Neuronal stem cell (in vitro differentiated cells): ENCODE results near the gene PIMREG.

Source experiments
- DNase-seq: peaks from one replicate; pipeline ENCODE4 v3.0.0-alpha.2; 2013; ENCODE audit warnings: low spot score
- H2AFZ ChIP-seq: one replicate; pipeline ENCODE4 v1.6.1; 2013; ENCODE audit warnings: mild to moderate bottlenecking, low read length, inconsistent platforms
- H2AK5ac ChIP-seq: 2 replicates; pipeline ENCODE4 v1.6.1; 2013; ENCODE audit warnings: low read depth, mild to moderate bottlenecking, inconsistent platforms, low read length, moderate library complexity, mixed read lengths
- H2BK120ac ChIP-seq: 2 replicates; pipeline ENCODE4 v1.6.1; 2013; ENCODE audit warnings: low read depth, mild to moderate bottlenecking, inconsistent platforms, low read length, moderate library complexity, mixed read lengths
- H2BK12ac ChIP-seq: one replicate; pipeline ENCODE4 v1.6.1; 2013; ENCODE audit warnings: low read length, inconsistent platforms
- H2BK15ac ChIP-seq: 2 replicates; pipeline ENCODE4 v1.6.1; 2013; ENCODE audit warnings: mild to moderate bottlenecking, low read length, inconsistent platforms, mixed read lengths
- H2BK5ac ChIP-seq: one replicate; pipeline ENCODE4 v1.6.1; 2013; ENCODE audit warnings: inconsistent platforms, mild to moderate bottlenecking, low read length, moderate library complexity
- H3K14ac ChIP-seq: one replicate; pipeline ENCODE4 v1.6.1; 2013; ENCODE audit warnings: low read length, inconsistent platforms
- H3K18ac ChIP-seq: 2 replicates; pipeline ENCODE4 v1.6.1; 2013; ENCODE audit warnings: low read length, inconsistent platforms
- H3K23ac ChIP-seq: 2 replicates; pipeline ENCODE4 v1.6.1; 2013; ENCODE audit warnings: low read depth, mild to moderate bottlenecking, mixed read lengths, low read length, inconsistent platforms; ENCODE audit not compliant: poor library complexity
- H3K27ac ChIP-seq: replicated peaks from 3 replicates; pipeline ENCODE4 v1.5.1; 2013; ENCODE audit warnings: low read length, inconsistent platforms
- H3K27me3 ChIP-seq, 3 experiments: 2 replicates each; pipeline ENCODE4 v1.6.1; 2013; ENCODE audit warnings: low read length in 3 of 3, mild to moderate bottlenecking in 2 of 3, inconsistent platforms in 1 of 3, low read depth in 1 of 3, mixed read lengths in 1 of 3, moderate library complexity in 1 of 3; ENCODE audit not compliant: control insufficient read depth in 3 of 3, insufficient read depth in 3 of 3
- H3K36me3 ChIP-seq, 2 donors: replicated peaks in 1 of 2; 2 replicates each; pipeline ENCODE4 v1.6.1; 2013; ENCODE audit warnings: low read length in 2 of 2; ENCODE audit not compliant: control insufficient read depth in 2 of 2, insufficient read depth in 2 of 2
- H3K4ac ChIP-seq: 2 replicates; pipeline ENCODE4 v1.6.1; 2013; ENCODE audit warnings: inconsistent platforms, mild to moderate bottlenecking, low read length, moderate library complexity
- H3K4me1 ChIP-seq, 2 donors: 1 replicate in 1 of 2; 2 replicates in 1 of 2; pipeline ENCODE4 v1.6.1; 2013; ENCODE audit warnings: low read length in 2 of 2, low read depth in 1 of 2; ENCODE audit not compliant: control insufficient read depth in 2 of 2, insufficient read depth in 1 of 2
- H3K4me2 ChIP-seq: one replicate; pipeline ENCODE4 v1.6.1; 2013; ENCODE audit warnings: mild to moderate bottlenecking, low read length, inconsistent platforms; ENCODE audit not compliant: insufficient read depth, poor library complexity, severe bottlenecking
- H3K4me3 ChIP-seq, 2 donors: 2 replicates each; pipeline ENCODE4 v1.5.1; 2013; ENCODE audit warnings: low read length in 2 of 2, mild to moderate bottlenecking in 2 of 2, inconsistent platforms in 1 of 2, moderate library complexity in 1 of 2
- H3K79me1 ChIP-seq: one replicate; pipeline ENCODE4 v1.6.1; 2013; ENCODE audit warnings: low read depth, mild to moderate bottlenecking, inconsistent platforms, low read length, moderate library complexity
- H3K9ac ChIP-seq: one replicate; pipeline ENCODE4 v1.6.1; 2013; ENCODE audit warnings: mild to moderate bottlenecking, low read depth, low read length, inconsistent platforms; ENCODE audit not compliant: poor library complexity
- H3K9me3 ChIP-seq, 2 donors: replicated peaks in 1 of 2; 2 replicates each; pipeline versions ENCODE3 to v1.6.1; 2013; ENCODE audit warnings: low read length in 2 of 2, mild to moderate bottlenecking in 2 of 2, inconsistent platforms in 1 of 2, low read depth in 1 of 2, mixed read lengths in 1 of 2, moderate library complexity in 1 of 2; ENCODE audit not compliant: control insufficient read depth in 2 of 2, insufficient read depth in 1 of 2
- H4K8ac ChIP-seq: one replicate; pipeline ENCODE4 v1.6.1; 2013; ENCODE audit warnings: low read depth, mild to moderate bottlenecking, inconsistent platforms, low read length, moderate library complexity
- H4K91ac ChIP-seq: one replicate; pipeline ENCODE4 v1.6.1; 2013; ENCODE audit warnings: low read length, low read depth, mild to moderate bottlenecking, inconsistent platforms; ENCODE audit not compliant: poor library complexity
- WGBS, 2 donors: extraction: QIAGEN DNeasy Blood & Tissue Kit; methylation state at CpG; one replicate each; pipeline ENCODE4 v1.1.7; 2013; ENCODE audit warnings: missing lambda C conversion rate in 2 of 2, mixed read lengths in 1 of 2; ENCODE audit not compliant: insufficient read length in 2 of 2, insufficient replicate concordance in 1 of 2; ENCODE audit errors: extremely low coverage in 2 of 2; 5-methylcytosine and 5-hydroxymethylcytosine counted together

The PIMREG gene

DNA sequence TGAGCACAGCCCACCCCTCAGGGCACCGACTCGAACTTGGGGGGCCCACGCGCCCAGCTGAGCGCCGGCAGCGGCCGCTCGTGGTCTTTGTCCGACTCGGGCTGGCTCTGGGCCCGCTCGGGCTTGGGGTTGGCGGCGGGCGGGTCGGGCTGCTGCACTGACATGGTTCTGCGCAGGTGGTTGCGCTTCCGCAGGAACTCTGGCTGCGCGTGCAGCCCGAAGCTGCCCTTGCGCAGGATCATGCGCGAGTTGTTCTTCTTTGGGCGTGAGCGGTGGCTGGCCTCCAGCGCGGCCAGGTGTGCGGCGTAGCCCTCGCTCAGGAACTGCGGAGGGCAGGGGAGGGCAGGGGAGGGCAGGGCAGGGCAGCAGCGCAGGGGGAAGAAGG is 11.1 kb downstream of the PIMREG start:
- peak overlapping the region; percentile 97 for H3K18ac ChIP-seq
- H3K36me3 ChIP-seq: peaks cover 6 to 21% of the 10 kb centered on the region in 2 donors
- no peaks in the 10 kb centered on the region for H3K79me1 ChIP-seq
- peak overlapping the region; percentile 4 for H2BK15ac ChIP-seq
- H3K27me3 ChIP-seq: no peaks in the 10 kb centered on the region
- DNase-seq: no peak
- peak overlapping the region; percentile 44 for H3K23ac ChIP-seq
- peak overlapping the region; percentile 13 for H2AK5ac ChIP-seq
- H2AFZ ChIP-seq: peak overlapping the region; percentile 24
- peaks cover 21 to 29% of the 10 kb centered on the region in 2 donors for H3K4me1 ChIP-seq
- peak overlapping the region; percentile 58 for H2BK5ac ChIP-seq
- peak overlapping the region in 1 of 2 donors; percentile 75 for H3K4me3 ChIP-seq
- H3K4ac ChIP-seq: peak overlapping the region; percentile 80
- peak overlapping the region; percentile 79 for H3K4me2 ChIP-seq
- H2BK120ac ChIP-seq: peak overlapping the region; percentile 99
- H4K91ac ChIP-seq: no peak overlapping the region
- peak overlapping the region; percentile 59 for H2BK12ac ChIP-seq
- H3K14ac ChIP-seq: peak overlapping the region; percentile 76
- peak overlapping the region; percentile 85 for H3K9ac ChIP-seq
- no peaks in the 10 kb centered on the region for H3K9me3 ChIP-seq
- no CpG with 5 or more reads among the region's 35 CpGs for WGBS, 2 donors
- no peak overlapping the region for H3K27ac ChIP-seq
- H4K8ac ChIP-seq: no peak overlapping the region

DNA sequence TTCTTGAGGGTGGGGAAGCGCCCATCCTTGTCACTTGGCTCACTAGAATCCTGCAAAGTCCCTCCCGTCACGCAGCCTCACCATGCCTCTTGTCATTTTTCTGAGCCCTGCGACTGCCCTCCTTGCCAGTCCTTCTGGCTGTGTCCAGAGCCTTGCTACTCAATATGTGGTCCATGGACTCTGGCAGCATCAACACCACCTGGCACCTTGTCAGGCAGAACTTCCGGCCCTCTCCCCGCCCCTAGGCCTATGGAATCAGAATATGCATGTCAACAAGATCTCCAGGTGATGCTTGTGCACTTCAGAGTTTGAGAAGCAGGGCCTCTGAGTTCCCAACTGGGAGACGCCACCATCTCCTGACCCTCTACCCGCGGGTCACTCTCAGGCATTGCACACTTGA is 12.1 kb downstream of the PIMREG start:
- no peak overlapping the region for H4K8ac ChIP-seq
- H3K4me3 ChIP-seq: no peak overlapping the region
- H3K4me2 ChIP-seq: no peak overlapping the region
- no peak overlapping the region for H3K9ac ChIP-seq
- H3K36me3 ChIP-seq: peaks cover 2 to 11% of the 10 kb centered on the region in 2 donors
- H3K27me3 ChIP-seq: no peaks in the 10 kb centered on the region
- peak overlapping the region; percentile 20 for H2AK5ac ChIP-seq
- peak overlapping the region; percentile 1 for H3K4ac ChIP-seq
- no peak overlapping the region for H3K14ac ChIP-seq
- H3K4me1 ChIP-seq: peaks cover 28 to 29% of the 10 kb centered on the region in 2 donors
- no peak overlapping the region for H2BK5ac ChIP-seq
- no peak overlapping the region for H3K23ac ChIP-seq
- no peak overlapping the region for H2AFZ ChIP-seq
- H3K9me3 ChIP-seq: no peaks in the 10 kb centered on the region
- no peak overlapping the region for H2BK12ac ChIP-seq
- WGBS, 2 donors: no CpG with 5 or more reads among the region's 9 CpGs
- H2BK120ac ChIP-seq: no peak overlapping the region
- H3K79me1 ChIP-seq: no peaks in the 10 kb centered on the region
- no peak overlapping the region for H4K91ac ChIP-seq
- peak overlapping the region; percentile 63 for H3K18ac ChIP-seq
- H2BK15ac ChIP-seq: peak overlapping the region; percentile 47
- no peak for DNase-seq
- H3K27ac ChIP-seq: no peak overlapping the region

DNA sequence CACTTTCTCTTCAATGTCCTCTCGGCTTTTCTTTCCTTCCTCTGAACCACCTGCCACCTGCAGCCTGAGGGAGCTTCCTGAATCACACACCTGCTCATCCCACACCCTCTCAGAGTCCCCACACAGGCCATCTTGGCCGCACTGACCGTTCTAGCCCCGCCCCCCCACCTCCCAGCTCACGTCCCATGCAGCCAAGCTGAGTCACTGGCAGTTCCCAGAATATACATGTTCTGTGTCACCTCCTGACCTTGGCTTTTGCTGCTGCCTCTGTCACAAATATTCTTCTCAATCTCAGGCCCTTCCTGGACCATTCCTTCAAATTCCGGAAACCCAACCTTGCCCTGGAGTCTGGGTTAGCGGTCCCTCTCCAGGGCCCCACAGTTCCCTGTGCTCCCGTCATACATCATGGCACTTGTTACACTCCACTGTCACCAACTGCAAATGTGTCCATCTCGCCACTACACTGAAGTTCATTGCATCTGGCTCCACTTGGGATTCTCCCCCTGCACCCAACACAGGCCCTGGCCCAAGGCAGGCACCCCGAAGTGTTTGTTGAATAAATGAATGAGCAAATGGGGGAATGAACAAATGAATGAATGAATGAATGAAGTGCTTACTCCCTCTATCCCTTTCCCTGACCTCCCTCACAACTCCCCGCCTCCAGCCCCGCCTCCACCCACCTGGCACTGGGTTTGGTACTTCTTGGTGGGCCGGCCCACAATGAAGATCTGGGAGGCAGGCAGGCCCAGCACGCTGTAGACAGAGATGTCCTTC is 12.8 kb downstream of the PIMREG start:
- no CpG with 5 or more reads among the region's 14 CpGs for WGBS, 2 donors
- no peaks in the 10 kb centered on the region for H3K27me3 ChIP-seq
- H3K4ac ChIP-seq: no peak overlapping the region
- H3K18ac ChIP-seq: peak overlapping the region; percentile 75
- H3K27ac ChIP-seq: no peak overlapping the region
- no peak overlapping the region for H2AFZ ChIP-seq
- no peak overlapping the region for H4K8ac ChIP-seq
- H3K14ac ChIP-seq: no peak overlapping the region
- no peak overlapping the region for H2BK5ac ChIP-seq
- H3K4me2 ChIP-seq: no peak overlapping the region
- peak overlapping the region; percentile 30 for H2BK120ac ChIP-seq
- H3K4me1 ChIP-seq: peaks cover 33 to 36% of the 10 kb centered on the region in 2 donors
- H2BK12ac ChIP-seq: no peak overlapping the region
- peak overlapping the region; percentile 86 for H2BK15ac ChIP-seq
- peak overlapping the region; percentile 64 for H2AK5ac ChIP-seq
- no peak overlapping the region for H3K4me3 ChIP-seq
- peaks cover 2 to 6% of the 10 kb centered on the region in 2 donors for H3K36me3 ChIP-seq
- H4K91ac ChIP-seq: no peak overlapping the region
- H3K9me3 ChIP-seq: no peaks in the 10 kb centered on the region
- no peak for DNase-seq
- no peak overlapping the region for H3K23ac ChIP-seq
- no peaks in the 10 kb centered on the region for H3K79me1 ChIP-seq
- no peak overlapping the region for H3K9ac ChIP-seq

DNA sequence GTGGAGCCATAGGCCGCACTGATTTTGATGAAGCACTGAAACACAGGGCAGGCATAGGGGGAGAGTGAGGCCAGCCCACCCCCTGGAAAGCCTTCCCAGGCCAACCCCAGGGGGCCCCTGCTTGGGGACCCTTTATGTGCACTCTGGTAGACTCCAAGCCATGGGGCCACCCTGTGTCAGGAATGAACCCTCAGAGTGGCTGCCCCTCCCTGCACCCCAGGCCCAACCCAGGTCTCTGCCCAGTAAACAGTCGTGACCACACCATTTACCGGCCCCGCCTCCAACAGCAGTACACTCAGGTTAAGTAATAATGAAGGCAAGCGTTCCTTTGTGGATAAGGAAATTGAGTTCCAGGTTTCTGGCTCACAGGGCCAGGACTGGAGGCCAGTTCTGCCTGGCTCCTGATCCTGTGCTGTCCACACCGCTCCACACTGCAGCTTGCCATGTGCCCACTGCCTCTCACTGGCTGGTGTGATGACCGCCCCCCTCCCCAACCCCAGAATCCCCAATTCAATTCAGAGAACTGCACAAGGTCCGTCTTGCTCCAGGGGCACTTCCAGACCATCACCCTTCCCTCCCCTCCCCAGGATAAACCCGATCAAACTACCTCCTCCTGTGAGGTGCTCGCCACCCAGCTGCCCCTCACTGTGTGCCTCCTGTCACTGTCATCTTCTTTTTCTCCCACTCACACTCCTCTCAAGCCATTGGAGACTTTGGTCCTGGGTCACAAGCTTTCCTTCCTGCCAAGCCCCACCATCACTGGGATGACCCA is 13.6 kb downstream of the PIMREG start:
- Histone ChIP-seq H2BK120ac (peak overlapping the region; percentile 30), H3K79me1 (no peaks in the 10 kb centered on the region), H3K4me3 (no peak overlapping the region), H3K27ac (no peak overlapping the region), H3K27me3 (no peaks in the 10 kb centered on the region), H3K23ac (peak overlapping the region; percentile 2), H3K4ac (no peak overlapping the region), H3K4me1 (peaks cover 33 to 34% of the 10 kb centered on the region in 2 donors), H2BK12ac (no peak overlapping the region), H3K18ac (peak overlapping the region; percentile 75), H2BK5ac (no peak overlapping the region), H4K8ac (no peak overlapping the region), H3K36me3 (no peaks in the 10 kb centered on the region), H3K14ac (no peak overlapping the region), H3K4me2 (no peak overlapping the region), H2AFZ (no peak overlapping the region), H3K9me3 (no peaks in the 10 kb centered on the region), H2AK5ac (peak overlapping the region; percentile 64), H3K9ac (no peak overlapping the region), H2BK15ac (peak overlapping the region; percentile 86), H4K91ac (no peak overlapping the region)
- WGBS, 2 donors: no CpG with 5 or more reads among the region's 10 CpGs
- no peak for DNase-seq
